ENCODE results near the gene GATA6. TPM values are rescaled to one million over a fixed set of nuclear protein-coding genes. Genes with fewer than 3 reads are reported as not detected.

The GATA6 gene
- total and polyA plus RNA-seq, 2 of the 8 experiments (the other 6 are each of a cell fraction or from before 2014, with no cell fraction given), result 0.09 TPM; not detected in 1

DNA sequence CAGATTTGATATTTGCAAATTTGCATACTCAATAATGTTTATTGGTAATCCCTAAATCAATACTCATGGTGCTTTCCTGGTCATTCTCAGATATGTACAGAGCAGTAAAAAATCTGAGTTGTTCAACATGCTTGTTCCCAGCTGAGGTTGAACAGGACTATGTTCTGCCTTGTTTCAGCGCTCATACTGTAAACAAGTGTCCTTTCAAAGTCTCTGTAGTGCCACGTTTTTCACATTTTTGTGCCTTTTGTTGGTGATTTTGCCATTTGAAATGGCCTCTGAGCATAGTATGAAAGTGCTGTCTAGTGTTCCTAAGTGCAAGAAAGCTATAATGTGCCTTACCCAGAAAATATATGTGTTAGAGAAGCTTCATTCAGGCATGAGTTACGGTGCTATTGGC is 16.0 kb upstream of the GATA6 start:
- TF ChIP-seq SRF (IDR thresholded peaks at IDR 0.05; ENCODE audit: low read depth, low read length) (no peak), TBP (IDR thresholded peaks at IDR 0.05; ENCODE audit: low read depth, low read length) (no peak), SIRT6 (IDR thresholded peaks at IDR 0.05; ENCODE audit: low read length) (no peak)
- TF ChIP-seq, protein P1, sequence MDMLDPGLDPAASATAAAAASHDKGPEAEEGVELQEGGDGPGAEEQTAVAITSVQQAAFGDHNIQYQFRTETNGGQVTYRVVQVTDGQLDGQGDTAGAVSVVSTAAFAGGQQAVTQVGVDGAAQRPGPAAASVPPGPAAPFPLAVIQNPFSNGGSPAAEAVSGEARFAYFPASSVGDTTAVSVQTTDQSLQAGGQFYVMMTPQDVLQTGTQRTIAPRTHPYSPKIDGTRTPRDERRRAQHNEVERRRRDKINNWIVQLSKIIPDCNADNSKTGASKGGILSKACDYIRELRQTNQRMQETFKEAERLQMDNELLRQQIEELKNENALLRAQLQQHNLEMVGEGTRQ (IDR thresholded peaks at IDR 0.05; ENCODE audit: low read length), result no peak
- no peak for FAIRE-seq

More for the DNA sequence above, 16.0 kb upstream of the GATA6 start:
- Histone ChIP-seq H3K23ac (ENCODE audit: insufficient read length) (no peak overlapping the region), H3K56ac (replicated peaks; ENCODE audit: insufficient read length, low read depth, low read length) (no peak overlapping the region), H3K4me3 (ENCODE audit: extremely low read depth in 1 of 4, insufficient read depth in 2 of 4, low read depth in 3 of 4, low read length in 4 of 4) (no peak overlapping the region), H3K9me3 (ENCODE audit: insufficient read depth in 2 of 2, low read depth in 1 of 2, low read length in 1 of 2) (no peaks in the 10 kb centered on the region), H2BK120ac (replicated peaks; ENCODE audit: low read depth, low read length) (no peak overlapping the region), H3K79me1 (ENCODE audit: low read depth, low read length) (no peaks in the 10 kb centered on the region), H4K8ac (ENCODE audit: extremely low read depth, insufficient read depth, low read length) (no peak overlapping the region), H3K4me2 (ENCODE audit: insufficient read depth in 1 of 2, low read depth in 2 of 2, low read length in 2 of 2) (no peak overlapping the region), H3K14ac (ENCODE audit: insufficient read length) (no peak overlapping the region), H3K23me2 (ENCODE audit: low read depth, low read length) (no peaks in the 10 kb centered on the region), H4K5ac (ENCODE audit: insufficient read length, low read depth, low read length) (no peak overlapping the region), H3K36me3 (ENCODE audit: control insufficient read depth in 2 of 4, insufficient read depth in 4 of 4, low read length in 3 of 4) (no peaks in the 10 kb centered on the region), H3K18ac (ENCODE audit: extremely low read depth, low read length) (no peak overlapping the region), H2BK5ac (ENCODE audit: low read depth, low read length) (no peak overlapping the region), H2BK20ac (ENCODE audit: low read length) (no peak overlapping the region), H3K27me3 (replicated peaks in 1 of 4; ENCODE audit: control insufficient read depth in 3 of 4, extremely low read depth in 1 of 4, insufficient read depth in 3 of 4, low read length in 3 of 4) (no peaks in the 10 kb centered on the region), H4K91ac (replicated peaks; ENCODE audit: insufficient read length, low read length) (no peak overlapping the region), H3K27ac (ENCODE audit: low read depth, low read length) (no peak overlapping the region), H2BK15ac (ENCODE audit: low read length) (no peak overlapping the region), H3K9ac (replicated peaks in 1 of 4; ENCODE audit: extremely low read depth in 1 of 4, low read depth in 3 of 4, low read length in 3 of 4) (no peak overlapping the region), H3K4me1 (replicated peaks in 1 of 4; ENCODE audit: control insufficient read depth in 3 of 4, insufficient read depth in 4 of 4, low read length in 3 of 4) (no peaks in the 10 kb centered on the region), H3K4ac (replicated peaks; ENCODE audit: insufficient read length, low read depth, low read length) (no peak overlapping the region), H3K79me2 (ENCODE audit: control insufficient read depth in 1 of 2, insufficient read depth in 2 of 2, low read length in 2 of 2) (no peaks in the 10 kb centered on the region), H2AK5ac (ENCODE audit: low read depth, low read length) (no peak overlapping the region), H2BK12ac (ENCODE audit: low read depth, low read length) (no peak overlapping the region), H2AFZ (ENCODE audit: low read length) (no peak overlapping the region), H4K20me1 (replicated peaks in 1 of 2; ENCODE audit: control insufficient read depth in 1 of 2, insufficient read depth in 2 of 2, low read length in 2 of 2) (no peaks in the 10 kb centered on the region)
- no peak for DNase-seq (ENCODE audit: low read depth in 1 of 2, low spot score in 2 of 2)
- CTCF ChIA-PET (ENCODE audit: partially characterized antibody), result interaction anchor here (1.5 kb wide), 1 partner anchor 241 kb away, joined by 4 read pairs; no protein-coding TSS in a partner anchor
- POLR2A ChIA-PET (ENCODE audit: partially characterized antibody), result no interaction called here
- 84% methylated on average over 3 of the region's 3 CpGs; no CpG with 5 or more reads in 1 of the 2 experiments for WGBS, 2 experiments (ENCODE audit: extremely low coverage in 1 of 2, insufficient coverage in 1 of 2, insufficient read length in 1 of 2, insufficient replicate concordance in 2 of 2, low coverage in 1 of 2, low lambda C conversion rate in 2 of 2, missing lambda C conversion rate in 1 of 2)
